ENCODE measurements around the gene LILRA5.

DNA sequence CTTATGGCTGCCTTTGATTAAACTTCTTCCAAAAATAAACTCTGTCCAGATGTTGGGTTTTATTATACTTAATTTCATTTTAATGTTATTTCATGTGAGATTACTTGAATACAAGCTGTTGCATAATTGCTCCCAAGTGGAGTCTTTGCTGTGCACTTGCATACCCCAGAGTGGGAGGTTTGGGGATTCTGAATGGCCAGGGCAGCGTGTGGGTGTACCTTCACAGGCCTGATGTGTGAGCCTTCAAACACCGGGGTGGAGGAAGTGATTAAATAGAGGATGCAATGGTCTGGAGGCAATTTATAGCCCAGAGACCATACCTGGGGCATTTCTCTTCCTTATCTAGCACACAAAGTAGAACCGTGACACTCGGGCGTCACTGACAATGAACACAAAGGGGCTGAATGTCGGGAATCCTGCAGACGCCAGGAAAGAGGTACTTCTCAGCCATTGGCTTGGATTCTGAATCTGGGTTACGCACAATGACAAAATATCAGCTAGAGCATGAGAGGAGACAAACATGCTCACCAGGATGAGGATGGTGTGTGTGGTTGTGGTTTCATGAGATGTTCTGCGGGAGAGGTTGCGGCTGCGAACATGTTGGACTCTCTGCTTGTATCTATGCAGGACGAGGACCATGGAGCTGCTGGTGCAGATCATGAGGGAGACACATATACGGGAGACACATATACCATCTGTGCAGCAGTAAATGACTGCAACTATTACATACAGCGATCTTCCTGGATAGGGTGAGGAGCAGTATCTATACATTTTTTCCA lies 7.1 kb upstream of the LILRA5 start:
- no peak for TF ChIP-seq YY1 (IDR thresholded peaks at IDR 0.05; ENCODE audit: insufficient read depth, insufficient read length)
- TF ChIP-seq SUZ12 (IDR thresholded peaks at IDR 0.05; ENCODE audit: extremely low read depth, insufficient read depth, insufficient read length) = no peak
- TF ChIP-seq ZNF274 (IDR thresholded peaks at IDR 0.05; ENCODE audit: low read depth, low read length) = no peak
